T-helper 17 cell (primary cell): ENCODE results near the gene ZNF717. TPM values are rescaled to one million over a fixed set of nuclear protein-coding genes. Genes with fewer than 3 reads are reported as not detected.

Source experiments
- ATAC-seq: fragments of 150-1000 bp; cut with Tn5 transposase; 2 replicates; pipeline ENCODE4 v1.10.0; 2021; ENCODE audit warnings: mild to moderate bottlenecking, moderate library complexity
- DNase-seq, 3 donors: peaks; one replicate each; pipeline versions ENCODE4 v3.0.0 to v3.0.0-alpha.2; 2020 to 2021
- H3K9me3 ChIP-seq: one replicate; pipeline ENCODE4 v1.7.0; 2013; ENCODE audit warnings: low read length, mild to moderate bottlenecking; ENCODE audit not compliant: control insufficient read depth, poor library complexity, severe bottlenecking
- H3K27ac Mint-ChIP-seq: one replicate; pipeline ENCODE4 v1.8.0; 2022; ENCODE audit warnings: mild to moderate bottlenecking, moderate library complexity, mixed read lengths
- H3K27me3 Mint-ChIP-seq: one replicate; pipeline ENCODE4 v1.8.0; 2022; ENCODE audit warnings: mixed read lengths
- H3K36me3 Mint-ChIP-seq: one replicate; pipeline ENCODE4 v1.8.0; 2022; ENCODE audit warnings: low read depth, mixed read lengths
- H3K4me1 Mint-ChIP-seq: one replicate; pipeline ENCODE4 v1.8.0; 2022; ENCODE audit warnings: mild to moderate bottlenecking, mixed read lengths
- H3K4me3 Mint-ChIP-seq: one replicate; pipeline ENCODE4 v1.8.0; 2022; ENCODE audit warnings: mild to moderate bottlenecking, moderate library complexity, mixed read lengths
- total RNA-seq, 4 donors: library from RNA in 2 of 4; stranded (reverse) in 2 of 4; gene quantifications; one replicate each; pipeline ENCODE4 v1.2.3 and lab custom pipeline; 2022 to 2026

ZNF717 gene
- total RNA-seq, 2 donors from 2014 or later = 5.0 to 10.6 TPM

GRCh38 chr3:75692061-75692460 is 93.3 kb downstream of the ZNF717 start:
- ATAC-seq = no peak
- Mint-ChIP-seq H3K27ac (no peak overlapping the region), H3K36me3 (no peaks in the 10 kb centered on the region), H3K27me3 (no peaks in the 10 kb centered on the region), H3K4me3 (no peak overlapping the region), H3K4me1 (no peaks in the 10 kb centered on the region)
- H3K9me3 ChIP-seq = no peaks in the 10 kb centered on the region
- DNase-seq = no peak

DNA sequence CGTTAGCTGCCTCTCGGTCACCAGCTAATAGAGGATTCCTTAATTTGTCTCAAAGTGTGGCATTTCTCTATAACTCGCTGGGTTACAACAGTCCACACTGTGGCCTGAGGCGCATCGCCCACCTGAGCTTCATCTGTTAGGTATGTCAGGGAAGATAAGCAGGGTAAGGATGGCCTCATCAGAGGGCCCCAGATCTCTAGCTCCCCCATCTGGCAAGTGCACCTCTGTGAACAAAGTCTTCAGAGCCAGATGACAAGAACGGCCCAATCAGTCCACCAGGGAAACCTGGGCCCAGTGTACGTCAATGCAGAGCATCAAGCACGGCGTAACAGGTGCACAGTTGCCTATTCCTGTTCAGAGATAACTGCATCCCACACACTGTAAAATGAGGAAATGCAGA is 98.0 kb downstream of the ZNF717 start:
- DNase-seq (no peak), ATAC-seq (no peak)
- no peaks in the 10 kb centered on the region for H3K9me3 ChIP-seq
- no peaks in the 10 kb centered on the region for H3K4me1 Mint-ChIP-seq
- no peaks in the 10 kb centered on the region for H3K36me3 Mint-ChIP-seq
- no peaks in the 10 kb centered on the region for H3K27me3 Mint-ChIP-seq
- H3K27ac Mint-ChIP-seq = no peak overlapping the region
- no peak overlapping the region for H3K4me3 Mint-ChIP-seq

Other genes with a start within 250 kb of the ZNF717 start
- not detected for gene FRG2C, start 121.2 kb downstream of the ZNF717 start, total RNA-seq